PC-9 (cell line): Measurements from ENCODE around the gene DUSP11. TPM values are rescaled to one million over a fixed set of nuclear protein-coding genes. Genes with fewer than 3 reads are reported as not detected.
"Not testable (repeated sequence)": the region's sequence is repeated elsewhere in the genome, so short reads cannot be mapped to it uniquely, and the experiment has no call there.

Experiments
- BruUV-seq: library from RNA; stranded (reverse); fragments of 400-500 nt; replicated peaks from 2 replicates; lab custom pipeline; 2021; lab: Mats Ljungman, UMichigan
- CTCF ChIA-PET: fragments of 300-600 bp; sonication (Branson Sonifier 250); formaldehyde crosslinking; loops from one replicate; lab custom pipeline; 2022; ENCODE audit warnings: antibody characterized with exemption; lab: Charles Lee
- POLR2A ChIA-PET: fragments of 300-600 bp; sonication (Branson Sonifier 250); formaldehyde crosslinking; loops from one replicate; lab custom pipeline; 2022; ENCODE audit warnings: antibody characterized with exemption; ENCODE audit not compliant: unreplicated experiment; lab: Charles Lee
- DNase-seq, 2 experiments: peaks; one replicate each; pipeline versions ENCODE4 v3.0.0 to v3.0.0-alpha.2; 2015 to 2022; ENCODE audit warnings: mixed read lengths in 1 of 2
- H2AFZ ChIP-seq: fragments of 200-600 bp; sonication (generic); 2 replicates; pipeline ENCODE4 v1.8.1; 2017; ENCODE audit warnings: antibody characterized with exemption
- H3F3A ChIP-seq: fragments of 200-600 bp; sonication (generic); 2 replicates; pipeline ENCODE4 v1.8.1; 2017; ENCODE audit warnings: antibody characterized with exemption, mild to moderate bottlenecking, low read depth; ENCODE audit not compliant: insufficient read depth
- H3K27ac ChIP-seq: fragments of 200-600 bp; sonication (generic); 2 replicates; pipeline ENCODE4 v1.6.1; 2016; ENCODE audit warnings: mixed run types
- H3K27me3 ChIP-seq: fragments of 200-600 bp; sonication (generic); 2 replicates; pipeline ENCODE4 v1.6.1; 2016; ENCODE audit warnings: low read depth, mixed run types; ENCODE audit not compliant: insufficient read depth
- H3K36me3 ChIP-seq: fragments of 200-600 bp; sonication (generic); 2 replicates; pipeline ENCODE4 v1.6.1; 2016; ENCODE audit warnings: low read depth, mixed run types
- H3K4me1 ChIP-seq: fragments of 200-600 bp; sonication (generic); replicated peaks from 2 replicates; pipeline ENCODE4 v1.6.1; 2016; ENCODE audit warnings: mixed run types; ENCODE audit not compliant: insufficient read depth
- H3K4me2 ChIP-seq: fragments of 200-600 bp; sonication (generic); 2 replicates; pipeline ENCODE4 v1.6.1; 2017; ENCODE audit warnings: mixed run types
- H3K4me3 ChIP-seq: fragments of 200-600 bp; sonication (generic); 2 replicates; pipeline ENCODE4 v1.6.1; 2016; ENCODE audit warnings: mixed run types
- H3K79me2 ChIP-seq: fragments of 200-600 bp; sonication (generic); 2 replicates; pipeline ENCODE4 v1.6.1; 2017; ENCODE audit warnings: low read depth, mixed run types
- H3K9me2 ChIP-seq: fragments of 200-600 bp; sonication (generic); 2 replicates; pipeline ENCODE4 v1.8.1; 2017; ENCODE audit warnings: mild to moderate bottlenecking; ENCODE audit not compliant: insufficient read depth
- H3K9me3 ChIP-seq: fragments of 200-600 bp; sonication (generic); 2 replicates; pipeline ENCODE4 v1.8.1; 2016; ENCODE audit warnings: low read depth; ENCODE audit not compliant: insufficient read depth
- H4K20me1 ChIP-seq: fragments of 200-600 bp; sonication (generic); 2 replicates; pipeline ENCODE4 v1.8.1; 2017; ENCODE audit not compliant: insufficient read depth
- CTCF ChIP-seq: fragments of 200-600 bp; sonication (generic); conservative IDR thresholded peaks from 2 replicates; pipeline ENCODE4 v1.6.1; 2017; ENCODE audit warnings: mixed run types, antibody characterized with exemption, mild to moderate bottlenecking, moderate library complexity
- EZH2 ChIP-seq: fragments of 200-600 bp; sonication (generic); IDR thresholded peaks from 2 replicates; pipeline ENCODE4 v1.8.0; 2017; ENCODE audit warnings: antibody characterized with exemption, low read depth
- intact Hi-C: fragments of 100-400 bp; cut with micrococcal nuclease; formaldehyde crosslinking; loops from one replicate; pipeline ENCODE4 v1.10.0; 2022; ENCODE audit not compliant: unreplicated experiment
- total RNA-seq: library from RNA; stranded (reverse); gene quantifications from 2 replicates; pipeline ENCODE4 v1.2.3, GENCODE V29; 2021

The DUSP11 gene
- total RNA-seq, 1 experiment from 2014 or later: 24.1 TPM

GRCh38 chr2:73759285-73759764 is 20.6 kb downstream of the DUSP11 start:
- intact Hi-C loops: no loop called here
- H3K4me3 ChIP-seq: no peak overlapping the region
- H3K27ac ChIP-seq: no peak overlapping the region
- H4K20me1 ChIP-seq: no peaks in the 10 kb centered on the region
- CTCF ChIA-PET: no interaction called here
- no peak overlapping the region for H3K4me2 ChIP-seq
- H3K27me3 ChIP-seq: no peaks in the 10 kb centered on the region
- no peak overlapping the region for H2AFZ ChIP-seq
- H3K36me3 ChIP-seq: 0 out of 2 replicates have a peak, but pooled peaks cover 9% of the 10 kb centered on the region
- no peaks in the 10 kb centered on the region for H3K79me2 ChIP-seq
- no peaks in the 10 kb centered on the region for H3K9me3 ChIP-seq
- no peak for DNase-seq
- no peaks in the 10 kb centered on the region for H3K9me2 ChIP-seq
- TF ChIP-seq CTCF (no peak), EZH2 (no peak)
- H3F3A ChIP-seq: no peaks in the 10 kb centered on the region
- BruUV-seq: no TSS peak
- POLR2A ChIA-PET: no interaction called here
- H3K4me1 ChIP-seq: no peaks in the 10 kb centered on the region

GRCh38 chr2:73754332-73754731 is 25.6 kb downstream of the DUSP11 start:
- POLR2A ChIA-PET, DNase-seq, H3K4me1 ChIP-seq, H3F3A ChIP-seq, H3K9me2 ChIP-seq, H2AFZ ChIP-seq, H3K4me3 ChIP-seq, H3K27me3 ChIP-seq, BruUV-seq, CTCF ChIA-PET, H3K79me2 ChIP-seq, H3K36me3 ChIP-seq, H3K9me3 ChIP-seq, intact Hi-C loops, H3K27ac ChIP-seq, H3K4me2 ChIP-seq, H4K20me1 ChIP-seq: not testable (repeated sequence)

- intact Hi-C loops: no loop called here
- Histone ChIP-seq H3K4me1 (no peaks in the 10 kb centered on the region), H3K9me2 (no peaks in the 10 kb centered on the region), H3K27ac (no peak overlapping the region), H3K79me2 (no peaks in the 10 kb centered on the region), H3K36me3 (0 out of 2 replicates have a peak, but pooled peaks cover 3% of the 10 kb centered on the region), H3K9me3 (no peaks in the 10 kb centered on the region), H2AFZ (no peak overlapping the region), H4K20me1 (no peaks in the 10 kb centered on the region), H3K4me2 (no peak overlapping the region), H3F3A (peaks cover 4% of the 10 kb centered on the region; the same call in 1 of the 2 replicates), H3K27me3 (no peaks in the 10 kb centered on the region), H3K4me3 (no peak overlapping the region)
- ChIA-PET POLR2A (no interaction called here), CTCF (no interaction called here)
- no peak for TF ChIP-seq CTCF
- TF ChIP-seq EZH2: no peak
- BruUV-seq: no TSS peak
- no peak for DNase-seq
Measured at GRCh38 chr2:73749314-73749713, 30.6 kb downstream of the DUSP11 start.

- Histone ChIP-seq H3K4me3 (no peak overlapping the region), H3K36me3 (no peaks in the 10 kb centered on the region), H3F3A (peaks cover 4% of the 10 kb centered on the region; the same call in 1 of the 2 replicates), H3K9me3 (no peaks in the 10 kb centered on the region), H3K9me2 (no peaks in the 10 kb centered on the region), H3K4me2 (no peak overlapping the region), H3K27me3 (no peaks in the 10 kb centered on the region), H3K4me1 (no peaks in the 10 kb centered on the region), H3K79me2 (no peaks in the 10 kb centered on the region), H2AFZ (no peak overlapping the region), H4K20me1 (no peaks in the 10 kb centered on the region), H3K27ac (no peak overlapping the region)
- ChIA-PET CTCF (interaction anchor here (0.6 to 0.7 kb wide), 2 partner anchors 10 to 635 kb away, joined by 3 to 15 read pairs; partner anchors contain the start of gene TPRKB), POLR2A (no interaction called here)
- no peak for DNase-seq
- intact Hi-C loops: no loop called here
- TF ChIP-seq EZH2 (no peak), CTCF (no peak)
- BruUV-seq: no TSS peak
Measured at GRCh38 chr2:73746877-73747208, 33.1 kb downstream of the DUSP11 start.
